Suprapubic skin (tissue), 4 donors: Measurements from ENCODE around the gene NELL1. TPM values are rescaled to one million over a fixed set of nuclear protein-coding genes. Genes with fewer than 3 reads are reported as not detected.

Experiments
- DNase-seq, 2 donors: peaks; one replicate each; pipeline ENCODE4 v3.0.0-alpha.2; 2019; ENCODE audit warnings: low spot score in 2 of 2
- H3K27ac ChIP-seq: fragments of 200-600 bp; sonication (generic); one replicate; pipeline ENCODE4 v1.5.1; 2019
- H3K27me3 ChIP-seq: fragments of 200-600 bp; sonication (generic); one replicate; pipeline ENCODE4 v1.5.1; 2019
- H3K36me3 ChIP-seq: fragments of 200-600 bp; sonication (generic); one replicate; pipeline ENCODE4 v1.5.1; 2019
- H3K4me1 ChIP-seq: fragments of 200-600 bp; sonication (generic); one replicate; pipeline ENCODE4 v1.5.1; 2019
- H3K4me3 ChIP-seq: fragments of 200-600 bp; sonication (generic); one replicate; pipeline ENCODE4 v1.5.1; 2019; ENCODE audit warnings: mild to moderate bottlenecking
- H3K9me3 ChIP-seq: fragments of 200-600 bp; sonication (generic); one replicate; pipeline ENCODE4 v1.5.1; 2019
- EP300 ChIP-seq: sonication (generic); formaldehyde crosslinking; IDR thresholded peaks from one replicate; pipeline ENCODE4 v1.6.1; 2017; ENCODE audit warnings: antibody characterized with exemption
- POLR2A ChIP-seq, 2 donors: fragments of 450-650 bp; IDR thresholded peaks; one replicate each; pipeline ENCODE4 v1.6.1; 2017; ENCODE audit warnings: antibody characterized with exemption in 2 of 2, mild to moderate bottlenecking in 2 of 2, moderate library complexity in 2 of 2
- POLR2AphosphoS5 ChIP-seq, 3 donors: sonication (generic); formaldehyde crosslinking; IDR thresholded peaks; one replicate each; pipeline ENCODE4 v1.6.1; 2017; ENCODE audit warnings: antibody characterized with exemption in 3 of 3
- WGBS: methylation state at CpG from one replicate; pipeline ENCODE4 v1.1.5; 2018; 5-methylcytosine and 5-hydroxymethylcytosine counted together
- total RNA-seq, 4 donors: library from RNA; depleted of rRNA; stranded (reverse); fragments of >200 nt; gene quantifications; one replicate each; pipeline ENCODE4 v1.1.0, GENCODE V29; 2016
- TF ChIP-seq, protein P1 (sequence below), 2 donors: fragments of 200-600 bp in 1 of 2; fragments of 450-650 bp in 1 of 2; sonication (generic) in 1 of 2; IDR thresholded peaks; one replicate each; pipeline ENCODE4 v1.5.1; 2016 to 2019; ENCODE audit warnings: antibody characterized with exemption in 2 of 2, mild to moderate bottlenecking in 1 of 2, moderate library complexity in 1 of 2

The NELL1 gene
- total RNA-seq, 4 donors from 2014 or later = 0.18 to 3.9 TPM; not detected in 2

DNA sequence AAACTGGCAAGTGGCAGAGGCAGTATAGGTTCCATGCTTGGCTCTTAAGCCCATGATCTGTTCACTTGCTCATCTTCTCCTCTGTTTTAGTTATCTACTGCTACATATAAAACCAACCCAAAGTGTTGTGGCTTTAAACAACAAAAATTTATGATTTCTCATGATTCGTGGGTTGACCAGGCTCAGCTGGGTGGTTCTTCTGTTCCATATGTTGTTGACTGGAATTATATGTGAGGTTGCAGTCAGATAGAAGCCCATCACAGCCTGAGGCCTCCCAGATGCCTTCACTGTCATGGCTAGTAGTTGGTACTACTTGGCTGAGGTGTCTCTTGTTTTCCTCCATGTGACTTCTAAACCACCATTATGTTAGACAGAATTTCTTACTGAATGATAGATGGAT lies 632.6 kb downstream of the NELL1 start:
- no peaks in the 10 kb centered on the region for H3K9me3 ChIP-seq
- H3K36me3 ChIP-seq = no peaks in the 10 kb centered on the region
- TF ChIP-seq POLR2A (IDR thresholded peaks at IDR 0.05) (no peak), POLR2AphosphoS5 (IDR thresholded peaks at IDR 0.05) (no peak), EP300 (no peak)
- TF ChIP-seq, protein P1, sequence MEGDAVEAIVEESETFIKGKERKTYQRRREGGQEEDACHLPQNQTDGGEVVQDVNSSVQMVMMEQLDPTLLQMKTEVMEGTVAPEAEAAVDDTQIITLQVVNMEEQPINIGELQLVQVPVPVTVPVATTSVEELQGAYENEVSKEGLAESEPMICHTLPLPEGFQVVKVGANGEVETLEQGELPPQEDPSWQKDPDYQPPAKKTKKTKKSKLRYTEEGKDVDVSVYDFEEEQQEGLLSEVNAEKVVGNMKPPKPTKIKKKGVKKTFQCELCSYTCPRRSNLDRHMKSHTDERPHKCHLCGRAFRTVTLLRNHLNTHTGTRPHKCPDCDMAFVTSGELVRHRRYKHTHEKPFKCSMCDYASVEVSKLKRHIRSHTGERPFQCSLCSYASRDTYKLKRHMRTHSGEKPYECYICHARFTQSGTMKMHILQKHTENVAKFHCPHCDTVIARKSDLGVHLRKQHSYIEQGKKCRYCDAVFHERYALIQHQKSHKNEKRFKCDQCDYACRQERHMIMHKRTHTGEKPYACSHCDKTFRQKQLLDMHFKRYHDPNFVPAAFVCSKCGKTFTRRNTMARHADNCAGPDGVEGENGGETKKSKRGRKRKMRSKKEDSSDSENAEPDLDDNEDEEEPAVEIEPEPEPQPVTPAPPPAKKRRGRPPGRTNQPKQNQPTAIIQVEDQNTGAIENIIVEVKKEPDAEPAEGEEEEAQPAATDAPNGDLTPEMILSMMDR (IDR thresholded peaks at IDR 0.05) = no peak
- no peaks in the 10 kb centered on the region for H3K4me1 ChIP-seq
- no peaks in the 10 kb centered on the region for H3K27me3 ChIP-seq
- H3K4me3 ChIP-seq = no peak overlapping the region
- no peak for DNase-seq
- no peak overlapping the region for H3K27ac ChIP-seq
- 89% methylated on average over 1 of the region's 1 CpG for WGBS

DNA sequence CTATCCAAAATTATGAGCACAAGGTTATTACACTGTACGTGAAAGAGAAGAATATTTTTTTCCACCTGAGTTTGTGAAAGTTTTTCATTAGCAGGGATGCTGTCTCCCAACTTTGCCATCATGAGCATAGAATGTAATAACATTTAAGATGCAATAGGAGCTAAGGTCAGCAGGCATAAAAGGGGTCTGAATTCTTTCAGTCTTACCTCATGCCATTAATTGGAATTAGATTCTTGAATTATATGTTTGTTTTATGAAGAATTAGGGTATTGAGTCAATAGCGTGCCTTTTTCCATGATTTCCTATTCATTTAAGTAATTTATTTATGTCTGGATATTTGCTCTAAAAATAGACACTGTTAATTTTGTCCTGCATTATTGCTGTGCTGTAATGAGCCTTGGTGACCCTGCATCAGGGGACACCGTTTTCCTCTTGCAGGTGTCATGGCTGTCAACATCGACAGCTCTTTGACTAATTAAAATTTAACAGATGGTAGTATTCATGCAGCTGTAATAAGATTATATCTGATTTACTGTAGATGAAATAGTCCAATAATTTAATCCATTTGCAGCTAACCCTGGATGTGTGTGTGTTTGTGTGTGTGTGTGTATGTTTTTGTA lies 637.5 kb downstream of the NELL1 start:
- Histone ChIP-seq H3K27ac (no peak overlapping the region), H3K36me3 (no peaks in the 10 kb centered on the region), H3K9me3 (no peaks in the 10 kb centered on the region), H3K27me3 (no peaks in the 10 kb centered on the region), H3K4me1 (no peaks in the 10 kb centered on the region), H3K4me3 (no peak overlapping the region)
- TF ChIP-seq POLR2A (IDR thresholded peaks at IDR 0.05) (no peak), POLR2AphosphoS5 (IDR thresholded peaks at IDR 0.05) (no peak), EP300 (no peak)
- TF ChIP-seq, protein P1 (IDR thresholded peaks at IDR 0.05) = no peak
- 69% methylated on average over 4 of the region's 4 CpGs for WGBS
- DNase-seq = no peak

DNA sequence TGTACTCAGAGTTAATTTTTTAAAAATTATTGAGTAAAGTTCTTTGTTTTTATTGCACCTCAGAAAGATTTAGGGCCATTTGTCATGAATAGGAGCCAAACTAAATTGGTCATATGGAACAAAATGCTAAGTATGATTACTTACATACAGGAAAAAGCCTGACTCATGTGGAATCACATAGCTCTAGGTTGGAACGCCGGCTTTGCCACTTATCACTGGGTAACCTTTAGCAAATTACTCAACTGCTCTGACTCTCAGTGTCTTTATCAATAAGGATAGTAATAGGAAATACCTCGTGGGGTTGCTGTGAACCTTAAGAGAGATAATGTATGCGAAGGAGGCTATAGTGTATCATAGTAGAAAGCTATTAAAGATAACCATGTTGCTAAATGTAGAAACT lies 638.5 kb downstream of the NELL1 start:
- DNase-seq = no peak
- Histone ChIP-seq H3K4me3 (no peak overlapping the region), H3K27ac (no peak overlapping the region), H3K9me3 (no peaks in the 10 kb centered on the region), H3K4me1 (no peaks in the 10 kb centered on the region), H3K27me3 (no peaks in the 10 kb centered on the region), H3K36me3 (no peaks in the 10 kb centered on the region)
- 67% methylated on average over 4 of the region's 4 CpGs for WGBS
- no peak for TF ChIP-seq POLR2A (IDR thresholded peaks at IDR 0.05)
- no peak for TF ChIP-seq POLR2AphosphoS5 (IDR thresholded peaks at IDR 0.05)
- TF ChIP-seq EP300 = no peak
- TF ChIP-seq, protein P1 (IDR thresholded peaks at IDR 0.05) = no peak

DNA sequence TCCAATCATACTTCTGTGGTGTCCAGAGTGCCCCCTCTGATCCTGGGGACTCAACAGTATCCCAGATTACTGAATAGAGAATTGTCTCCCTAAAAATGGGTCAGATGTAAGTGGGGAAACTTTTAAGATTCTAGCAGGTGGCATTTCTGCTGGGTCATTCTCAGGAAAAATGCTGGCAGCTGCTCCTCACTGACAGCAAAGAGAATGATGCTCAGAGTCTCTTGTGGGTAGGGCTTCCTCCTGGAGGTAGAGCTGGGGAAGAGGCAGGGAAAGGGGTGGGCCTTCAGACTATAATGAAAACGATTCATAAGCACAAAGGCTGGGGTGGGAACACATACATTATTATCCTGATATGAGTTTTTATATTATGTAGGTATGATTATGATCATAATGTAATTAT lies 647.2 kb downstream of the NELL1 start:
- no peaks in the 10 kb centered on the region for H3K4me1 ChIP-seq
- no peaks in the 10 kb centered on the region for H3K27me3 ChIP-seq
- H3K36me3 ChIP-seq = no peaks in the 10 kb centered on the region
- no peaks in the 10 kb centered on the region for H3K9me3 ChIP-seq
- H3K27ac ChIP-seq = no peak overlapping the region
- H3K4me3 ChIP-seq = no peak overlapping the region
- TF ChIP-seq, protein P1 (IDR thresholded peaks at IDR 0.05) = no peak
- TF ChIP-seq EP300 = no peak
- TF ChIP-seq POLR2A (IDR thresholded peaks at IDR 0.05) = no peak
- no peak for TF ChIP-seq POLR2AphosphoS5 (IDR thresholded peaks at IDR 0.05)
- no peak for DNase-seq
- WGBS = 6% methylated on average over 1 of the region's 1 CpG

DNA sequence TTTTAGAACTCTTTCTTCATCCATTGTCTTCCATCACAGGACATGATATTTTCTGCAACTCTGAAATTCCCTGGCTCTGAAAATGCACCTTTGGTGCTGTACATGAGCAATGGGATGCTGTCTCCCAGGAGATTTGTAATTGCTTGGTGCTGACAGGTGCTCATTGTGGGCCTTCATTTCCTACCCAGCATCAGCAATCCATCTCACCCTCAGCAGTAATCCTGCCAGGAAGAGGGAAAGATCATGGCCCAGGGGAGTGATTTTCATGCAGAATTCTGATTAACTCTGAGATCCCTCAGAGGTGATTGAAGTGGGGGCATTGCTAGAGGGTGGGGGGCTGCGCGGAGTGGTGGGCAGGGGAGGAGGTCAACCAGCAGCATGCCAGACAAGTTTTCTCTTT lies 651.7 kb downstream of the NELL1 start:
- Histone ChIP-seq H3K4me3 (no peak overlapping the region), H3K27me3 (no peaks in the 10 kb centered on the region), H3K4me1 (no peaks in the 10 kb centered on the region), H3K27ac (no peak overlapping the region), H3K36me3 (no peaks in the 10 kb centered on the region), H3K9me3 (no peaks in the 10 kb centered on the region)
- no peak for DNase-seq
- TF ChIP-seq POLR2AphosphoS5 (IDR thresholded peaks at IDR 0.05) (no peak), EP300 (no peak), POLR2A (IDR thresholded peaks at IDR 0.05) (no peak)
- TF ChIP-seq, protein P1 (IDR thresholded peaks at IDR 0.05) = no peak
- 40% methylated on average over 2 of the region's 2 CpGs for whole genome bisulfite sequencing
